C4-2B (cell line): ENCODE results near the gene PRPF31.
A peak's percentile ranks its signal among the peaks of the same experiment; 100 is the strongest.

Experiments used
- H3K27ac ChIP-seq: fragments of 450-650 bp; 2 replicates; pipeline ENCODE4 v1.5.1; 2017
- CTCF ChIP-seq: fragments of 450-650 bp; conservative IDR thresholded peaks from 2 replicates; pipeline ENCODE4 v1.5.1; 2017; ENCODE audit warnings: mild to moderate bottlenecking
- ZFX ChIP-seq: fragments of 450-650 bp; IDR thresholded peaks from 2 replicates; pipeline ENCODE4 v1.6.1; 2017

PRPF31 gene

GRCh38 chr19:54137699-54138488 is 22.3 kb downstream of the PRPF31 start, which contains the start of gene CNOT3:
Gene CNOT3, plus strand, starts transcription at chr19:54137762. Its CDS starts 5,217 bp downstream, at chr19:54142979.
- TF ChIP-seq ZFX: peak; percentile 67; the same call in 1 of the 2 replicates
- no peak for TF ChIP-seq CTCF
- peak within 1 kb of the TSS; percentile 97 for H3K27ac ChIP-seq

DNA sequence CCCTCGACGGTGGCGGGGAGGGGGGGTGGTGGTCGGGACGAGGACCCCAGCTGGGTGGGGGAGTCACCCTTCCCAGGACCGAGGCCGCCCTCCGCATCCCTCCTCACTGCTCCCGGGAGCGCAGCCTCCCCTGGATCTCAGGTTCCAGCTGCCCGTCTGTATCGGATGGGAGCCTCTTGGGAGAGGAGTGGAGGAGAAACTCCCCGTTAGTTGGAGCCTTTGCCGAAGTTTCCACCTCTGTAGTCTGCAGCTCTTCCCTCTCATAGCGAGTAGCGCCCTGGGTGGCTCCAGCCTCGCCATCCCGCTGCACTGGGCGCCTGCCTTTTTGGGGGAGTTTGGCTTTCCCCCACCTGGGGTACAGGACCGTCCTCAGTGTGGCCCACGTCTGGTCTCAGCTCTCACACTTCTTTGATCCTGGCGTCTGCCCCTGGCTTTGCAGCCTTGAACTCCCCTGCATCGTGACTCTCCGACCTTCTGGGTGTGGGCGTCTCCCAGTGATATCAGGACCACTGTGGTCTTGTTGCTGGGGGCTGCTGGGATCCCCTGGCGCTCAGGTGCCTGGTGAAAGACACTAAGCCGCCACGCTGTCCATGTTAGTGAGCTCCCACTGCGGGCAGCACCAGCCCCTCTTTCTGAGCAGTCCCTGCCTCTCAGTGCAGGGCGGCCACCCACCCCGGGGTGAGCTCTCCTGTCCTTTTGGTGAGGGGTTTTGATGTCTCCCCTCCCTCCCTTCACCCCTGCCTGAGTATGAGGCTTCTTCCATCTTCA is 23.1 kb downstream of the PRPF31 start:
- TF ChIP-seq CTCF (no peak), ZFX (no peak)
- peak overlapping the region; percentile 97 for H3K27ac ChIP-seq

DNA sequence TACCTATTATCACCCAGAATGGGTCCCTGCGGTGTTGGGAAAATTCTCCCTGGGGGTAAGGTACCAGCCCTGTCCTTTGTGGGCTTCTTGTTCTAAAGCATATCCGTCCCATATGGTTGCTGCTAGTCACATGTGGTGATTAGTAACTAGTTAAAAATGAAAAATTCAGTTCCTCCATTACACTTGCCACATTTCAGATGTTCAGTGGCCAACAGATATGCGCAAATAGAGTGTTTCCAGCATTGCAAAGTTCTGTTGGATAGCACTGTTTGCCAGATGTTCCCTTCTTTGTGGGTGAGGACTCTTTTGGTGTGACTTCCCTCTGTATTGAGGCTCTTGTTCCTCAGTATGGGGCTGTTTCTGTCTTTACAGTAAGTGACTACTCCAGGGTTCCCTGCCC is 25.8 kb downstream of the PRPF31 start:
- no peak for TF ChIP-seq CTCF
- TF ChIP-seq ZFX: no peak
- H3K27ac ChIP-seq: no peak overlapping the region

DNA sequence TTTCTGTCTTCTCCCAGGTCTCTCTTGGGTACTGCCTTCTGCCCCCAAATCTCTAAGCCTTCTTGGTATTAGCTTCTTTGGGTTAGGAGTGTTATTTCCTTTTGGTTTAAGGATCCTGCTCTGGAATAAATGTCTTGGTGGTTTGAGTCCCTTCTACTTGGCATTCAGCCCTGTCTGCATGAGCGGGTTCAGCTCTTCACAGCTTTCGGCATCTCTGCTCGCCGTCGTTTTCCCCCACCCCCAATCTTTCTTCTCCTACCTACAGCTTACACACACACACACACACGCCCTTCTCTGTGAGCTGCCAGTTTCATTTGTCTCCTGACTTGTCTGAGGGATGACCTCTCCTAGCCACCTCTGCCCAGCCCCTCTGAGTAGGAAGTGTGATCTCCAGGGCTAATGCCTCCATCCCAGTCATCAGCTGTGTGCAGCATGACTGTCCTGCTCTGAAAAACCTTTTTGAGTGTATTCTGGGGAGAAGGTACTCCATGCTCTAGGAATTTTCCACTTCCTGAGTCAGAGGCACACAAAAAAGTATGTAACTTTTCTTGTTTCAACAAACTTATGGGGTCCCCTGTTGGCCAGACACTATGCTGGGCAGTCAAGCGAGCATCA is 26.7 kb downstream of the PRPF31 start:
- TF ChIP-seq ZFX: no peak
- no peak for TF ChIP-seq CTCF
- H3K27ac ChIP-seq: no peak overlapping the region

- TF ChIP-seq ZFX: no peak
- TF ChIP-seq CTCF: no peak
- no peak overlapping the region for H3K27ac ChIP-seq
Observed at GRCh38 chr19:54145541-54146158, 30.1 kb downstream of the PRPF31 start.

GRCh38 chr19:54147676-54148075 is 32.1 kb downstream of the PRPF31 start:
- H3K27ac ChIP-seq: no peak overlapping the region
- TF ChIP-seq ZFX (no peak), CTCF (no peak)
